Tibial nerve (tissue), 4 donors: ENCODE data around the gene GMDS. TPM values are rescaled to one million over a fixed set of nuclear protein-coding genes. Genes with fewer than 3 reads are reported as not detected.
A peak's percentile ranks its signal among the peaks of the same experiment; 100 is the strongest.

Experiments used
- DNase-seq, 2 donors: peaks; one replicate each; pipeline ENCODE4 v3.0.0-alpha.2; 2019; ENCODE audit warnings: low spot score in 2 of 2
- H3K27ac ChIP-seq, 4 donors: fragments of 200-600 bp; sonication (generic) in 3 of 4; one replicate each; pipeline ENCODE4 v1.5.1; 2017 to 2019; ENCODE audit warnings: mild to moderate bottlenecking in 1 of 4
- H3K27me3 ChIP-seq, 2 donors: fragments of 200-600 bp; sonication (generic) in 1 of 2; one replicate each; pipeline versions ENCODE4 v1.5.1 to v1.6.0; 2017 to 2019
- H3K36me3 ChIP-seq, 3 donors: fragments of 200-600 bp; sonication (generic); one replicate each; pipeline ENCODE4 v1.5.1; 2018 to 2019
- H3K4me1 ChIP-seq, 4 donors: fragments of 200-600 bp; sonication (generic) in 3 of 4; one replicate each; pipeline ENCODE4 v1.5.1; 2017 to 2019
- H3K4me3 ChIP-seq, 4 donors: fragments of 200-600 bp; sonication (generic) in 3 of 4; one replicate each; pipeline ENCODE4 v1.5.1; 2017 to 2019; ENCODE audit warnings: mild to moderate bottlenecking in 1 of 4, moderate library complexity in 1 of 4
- H3K9me3 ChIP-seq, 4 donors: fragments of 200-600 bp; sonication (generic) in 3 of 4; one replicate each; pipeline ENCODE4 v1.5.1; 2017 to 2019
- CTCF ChIP-seq, 5 experiments: fragments of 200-600 bp in 3 of 5; fragments of 450-650 bp in 2 of 5; sonication (generic) in 3 of 5; IDR thresholded peaks; one replicate each; pipeline ENCODE4 v1.5.1; 2016 to 2019; ENCODE audit warnings: antibody characterized with exemption in 5 of 5, mild to moderate bottlenecking in 3 of 5, moderate library complexity in 2 of 5
- EP300 ChIP-seq, 2 donors: sonication (generic); formaldehyde crosslinking; IDR thresholded peaks; one replicate each; pipeline ENCODE4 v1.6.1; 2017; ENCODE audit warnings: antibody characterized with exemption in 2 of 2, mild to moderate bottlenecking in 1 of 2
- POLR2A ChIP-seq, 2 donors: fragments of 450-650 bp; IDR thresholded peaks; one replicate each; pipeline ENCODE4 v1.6.1; 2017; ENCODE audit warnings: antibody characterized with exemption in 2 of 2, mild to moderate bottlenecking in 2 of 2, moderate library complexity in 2 of 2
- WGBS, 2 donors: methylation state at CpG; one replicate each; pipeline ENCODE4 v1.1.5; 2018; 5-methylcytosine and 5-hydroxymethylcytosine counted together
- total RNA-seq, 4 donors: library from RNA; depleted of rRNA; stranded (reverse); fragments of >200 nt; gene quantifications; one replicate each; pipeline ENCODE4 v1.1.0, GENCODE V29; 2016

The GMDS gene
- total RNA-seq, 4 donors from 2014 or later = 14.9 to 46.5 (median 32.8) TPM

GRCh38 chr6:1617466-1618310 is 627.7 kb downstream of the GMDS start:
- WGBS, 2 donors = 57 to 61% methylated on average over 19 of the region's 21 CpGs
- peak overlapping the region; percentile 56 to 93 (median 73) for H3K27ac ChIP-seq
- peaks cover 0 to 4% (median 0%) of the 10 kb centered on the region in 3 donors for H3K36me3 ChIP-seq
- no peak for DNase-seq
- peaks cover 0 to 79% of the 10 kb centered on the region in 2 donors for H3K27me3 ChIP-seq
- H3K4me3 ChIP-seq = peak overlapping the region in 2 of 4 donors; percentile 3 to 81
- peak in 1 of 2 donors; percentile 18 for TF ChIP-seq EP300 (IDR thresholded peaks at IDR 0.05)
- TF ChIP-seq POLR2A (IDR thresholded peaks at IDR 0.05) = no peak
- no peaks in the 10 kb centered on the region for H3K9me3 ChIP-seq
- H3K4me1 ChIP-seq = peaks cover 0 to 47% (median 15%) of the 10 kb centered on the region in 4 donors

- no peak for DNase-seq
- H3K4me1 ChIP-seq = peaks cover 0 to 46% (median 15%) of the 10 kb centered on the region in 4 donors
- peak overlapping the region; percentile 56 to 93 (median 73) for H3K27ac ChIP-seq
These were observed 628.5 kb downstream of the GMDS start for GRCh38 chr6:1616701-1617463.

DNA sequence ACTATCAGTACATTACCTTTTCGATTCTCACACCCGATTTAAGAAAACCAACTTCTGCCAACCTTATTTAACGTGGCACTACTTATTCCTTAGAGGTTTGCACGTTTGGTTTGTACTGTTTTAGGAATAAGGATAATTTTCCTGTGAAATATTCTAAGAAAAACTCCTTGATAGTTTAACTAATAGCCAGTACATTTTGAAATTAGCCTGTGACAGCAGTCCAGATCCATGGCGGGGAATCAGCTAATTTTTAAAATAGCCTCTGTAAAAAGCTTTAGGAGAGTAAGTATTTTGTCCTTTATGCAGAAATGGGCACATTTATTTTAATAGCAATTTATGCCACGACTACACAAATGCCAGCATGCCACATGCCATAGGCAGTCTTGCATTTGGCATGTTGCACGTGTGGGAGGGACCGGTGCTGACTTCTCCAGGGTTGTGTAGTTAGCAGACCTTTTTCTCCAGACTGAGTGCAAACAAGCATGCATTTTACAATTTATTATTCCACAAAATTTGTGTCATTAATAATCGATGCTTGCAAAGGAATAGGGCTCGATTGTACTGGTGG is 629.5 kb downstream of the GMDS start:
- WGBS, 2 donors = 53 to 73% methylated on average over 10 of the region's 10 CpGs
- Histone ChIP-seq H3K27me3 (peaks cover 0 to 72% of the 10 kb centered on the region in 2 donors), H3K9me3 (no peaks in the 10 kb centered on the region), H3K27ac (peak overlapping the region; percentile 51 to 93 (median 80)), H3K4me1 (peaks cover 0 to 50% (median 14%) of the 10 kb centered on the region in 4 donors), H3K36me3 (peaks cover 0 to 6% (median 0%) of the 10 kb centered on the region in 3 donors), H3K4me3 (peak overlapping the region in 3 of 4 donors; percentile 39 to 81 (median 55))
- DNase-seq = no peak
- no peak for TF ChIP-seq CTCF (IDR thresholded peaks at IDR 0.05)
- TF ChIP-seq EP300 (IDR thresholded peaks at IDR 0.05) = no peak
- TF ChIP-seq POLR2A (IDR thresholded peaks at IDR 0.05) = no peak

More at GRCh38 chr6:1616701-1617463, 628.5 kb downstream of the GMDS start:
- H3K27me3 ChIP-seq = peaks cover 0 to 79% of the 10 kb centered on the region in 2 donors
- TF ChIP-seq CTCF (IDR thresholded peaks at IDR 0.05) = no peak
- no peak for TF ChIP-seq EP300 (IDR thresholded peaks at IDR 0.05)
- no peak for TF ChIP-seq POLR2A (IDR thresholded peaks at IDR 0.05)
- peaks cover 0 to 2% (median 0%) of the 10 kb centered on the region in 3 donors for H3K36me3 ChIP-seq
- peak overlapping the region in 2 of 4 donors; percentile 3 to 81 for H3K4me3 ChIP-seq
- H3K9me3 ChIP-seq = no peaks in the 10 kb centered on the region
- 54 to 62% methylated on average over 11 of the region's 11 CpGs for WGBS, 2 donors

DNA sequence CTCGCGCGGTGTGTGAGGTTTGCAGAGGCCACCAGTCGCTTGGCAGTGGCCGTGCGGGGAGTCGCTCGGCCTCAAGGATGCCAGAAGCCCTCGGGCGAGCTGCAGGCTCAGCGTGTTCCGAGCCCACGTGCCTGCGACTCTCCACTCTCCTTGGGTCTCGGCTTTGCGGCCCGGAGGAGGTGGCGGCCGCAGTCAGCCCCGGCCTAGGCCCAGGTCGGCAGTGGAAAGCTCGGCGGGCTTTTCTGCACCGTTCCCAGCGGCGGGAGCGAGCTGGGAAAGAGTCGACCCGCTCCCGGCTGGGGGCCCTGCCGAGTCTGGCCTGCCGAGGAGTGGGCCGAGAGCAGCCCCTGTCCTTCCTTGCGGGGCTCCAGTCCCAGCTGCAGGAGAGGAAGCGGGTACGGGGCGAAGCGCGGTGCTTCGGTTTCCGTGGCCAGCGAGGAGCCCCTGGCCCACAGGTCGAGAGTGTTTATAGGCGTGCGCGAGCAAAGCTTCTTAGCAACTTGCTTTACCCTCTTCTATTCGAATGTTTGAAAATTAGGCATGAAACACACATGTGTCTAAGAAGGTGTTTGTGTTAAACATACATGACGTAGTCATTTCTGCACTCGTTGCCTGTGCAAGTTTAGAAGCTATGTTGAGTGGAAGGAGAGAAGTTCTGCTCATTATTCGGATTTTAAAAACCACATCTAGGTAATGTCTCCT is 630.1 kb downstream of the GMDS start:
- peak overlapping the region; percentile 13 to 81 (median 47) for H3K4me3 ChIP-seq
- peak overlapping the region; percentile 51 to 93 (median 80) for H3K27ac ChIP-seq

More for the DNA sequence above, 630.1 kb downstream of the GMDS start:
- TF ChIP-seq CTCF (IDR thresholded peaks at IDR 0.05) = no peak
- TF ChIP-seq EP300 (IDR thresholded peaks at IDR 0.05) = peak in 1 of 2 donors; percentile 5
- 40 to 49% methylated on average over 18 to 37 of the region's 50 CpGs for WGBS, 2 donors
- no peak for DNase-seq
- Histone ChIP-seq H3K27me3 (peaks cover 0 to 69% of the 10 kb centered on the region in 2 donors), H3K9me3 (no peaks in the 10 kb centered on the region), H3K4me1 (peaks cover 0 to 49% (median 9%) of the 10 kb centered on the region in 4 donors), H3K36me3 (peaks cover 0 to 6% (median 0%) of the 10 kb centered on the region in 3 donors)
